Measurements from ENCODE around the gene PIGZ.

The PIGZ gene

DNA sequence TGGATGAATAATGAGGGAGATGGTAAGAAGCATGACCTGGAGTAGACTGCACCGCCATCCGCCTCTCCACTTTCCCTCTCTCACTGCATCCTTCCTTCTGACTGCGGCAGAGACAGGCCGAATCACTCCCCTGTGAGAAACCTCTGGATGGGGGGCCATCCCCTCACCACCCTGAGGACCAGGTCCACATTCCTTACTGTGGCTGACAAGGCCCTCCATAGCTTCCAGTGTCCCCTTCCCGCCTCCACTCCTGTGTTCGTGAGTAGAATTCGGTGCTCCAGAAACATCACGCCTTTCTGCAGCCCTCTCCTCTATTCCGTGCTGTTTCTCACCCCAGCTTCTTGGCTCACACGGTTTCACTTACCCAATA, 2.8 kb downstream of the PIGZ start:
- DNase-seq (ENCODE audit: low read depth, low spot score), result no peak
- TF ChIP-seq, protein P1, sequence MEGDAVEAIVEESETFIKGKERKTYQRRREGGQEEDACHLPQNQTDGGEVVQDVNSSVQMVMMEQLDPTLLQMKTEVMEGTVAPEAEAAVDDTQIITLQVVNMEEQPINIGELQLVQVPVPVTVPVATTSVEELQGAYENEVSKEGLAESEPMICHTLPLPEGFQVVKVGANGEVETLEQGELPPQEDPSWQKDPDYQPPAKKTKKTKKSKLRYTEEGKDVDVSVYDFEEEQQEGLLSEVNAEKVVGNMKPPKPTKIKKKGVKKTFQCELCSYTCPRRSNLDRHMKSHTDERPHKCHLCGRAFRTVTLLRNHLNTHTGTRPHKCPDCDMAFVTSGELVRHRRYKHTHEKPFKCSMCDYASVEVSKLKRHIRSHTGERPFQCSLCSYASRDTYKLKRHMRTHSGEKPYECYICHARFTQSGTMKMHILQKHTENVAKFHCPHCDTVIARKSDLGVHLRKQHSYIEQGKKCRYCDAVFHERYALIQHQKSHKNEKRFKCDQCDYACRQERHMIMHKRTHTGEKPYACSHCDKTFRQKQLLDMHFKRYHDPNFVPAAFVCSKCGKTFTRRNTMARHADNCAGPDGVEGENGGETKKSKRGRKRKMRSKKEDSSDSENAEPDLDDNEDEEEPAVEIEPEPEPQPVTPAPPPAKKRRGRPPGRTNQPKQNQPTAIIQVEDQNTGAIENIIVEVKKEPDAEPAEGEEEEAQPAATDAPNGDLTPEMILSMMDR (IDR thresholded peaks at IDR 0.05; ENCODE audit: low read depth, low read length), result no peak
- H3K4me3 ChIP-seq (ENCODE audit: low read depth, low read length), result no peak overlapping the region
- in situ Hi-C loops (cut with HindIII; ENCODE audit: low sequenced_read_pairs), result no loop called here

DNA sequence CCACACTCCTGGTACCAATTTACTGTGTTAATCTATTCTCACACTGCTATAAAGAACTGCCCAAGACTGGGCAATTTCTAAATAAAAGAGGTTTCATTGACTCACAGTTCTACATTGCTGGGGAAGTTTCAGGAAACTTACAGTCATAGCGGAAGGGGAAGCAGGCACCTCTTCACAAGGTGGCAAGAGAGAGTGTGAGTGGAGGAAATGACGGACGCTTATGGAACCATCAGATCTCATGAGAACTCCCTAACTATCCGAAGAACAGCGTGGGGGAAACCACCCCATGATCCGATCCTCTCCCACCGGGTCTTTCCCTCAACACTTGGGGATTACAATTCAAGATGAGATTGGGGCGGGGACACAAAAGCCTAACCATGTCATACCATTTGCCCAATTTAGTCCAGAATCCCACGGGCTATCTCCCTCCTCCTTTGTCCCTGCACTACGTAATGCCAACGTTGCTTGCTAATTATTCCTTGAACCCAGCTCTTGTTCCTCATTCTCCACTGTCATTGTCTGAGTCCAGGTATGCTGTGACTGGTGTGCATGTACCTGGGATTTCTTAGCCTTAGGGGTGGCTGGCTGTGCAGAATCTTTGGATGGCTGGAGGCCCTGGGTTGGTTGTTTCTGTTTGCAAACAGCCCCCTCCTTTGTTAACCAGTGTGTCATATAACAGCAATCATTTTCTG, 3.4 kb downstream of the PIGZ start:
- TF ChIP-seq, protein P1 (IDR thresholded peaks at IDR 0.05; ENCODE audit: low read depth, low read length), result no peak
- in situ Hi-C loops (cut with HindIII; ENCODE audit: low sequenced_read_pairs), result no loop called here
- no peak for DNase-seq (ENCODE audit: low read depth, low spot score)
- no peak overlapping the region for H3K4me3 ChIP-seq (ENCODE audit: low read depth, low read length)

DNA sequence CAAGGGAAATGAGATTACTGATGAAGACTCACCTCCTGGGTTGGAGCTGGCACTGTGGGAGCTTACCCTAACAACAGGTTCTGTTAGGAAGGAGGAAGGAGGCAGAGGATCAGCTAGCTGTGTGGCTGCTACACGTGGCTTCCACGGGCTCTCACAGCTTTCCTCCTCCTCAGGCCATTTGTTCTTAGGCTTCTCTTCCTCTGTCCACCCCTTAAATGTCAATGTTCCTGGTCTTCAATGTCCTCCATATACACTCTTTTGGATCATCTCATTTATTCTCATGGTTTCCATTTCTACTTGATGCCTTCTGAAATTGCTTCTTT, 5.0 kb downstream of the PIGZ start:
- no peak for DNase-seq (ENCODE audit: low read depth, low spot score)
- in situ Hi-C loops (cut with HindIII; ENCODE audit: low sequenced_read_pairs), result no loop called here
- TF ChIP-seq, protein P1 (IDR thresholded peaks at IDR 0.05; ENCODE audit: low read depth, low read length), result no peak
- H3K4me3 ChIP-seq (ENCODE audit: low read depth, low read length), result no peak overlapping the region

DNA sequence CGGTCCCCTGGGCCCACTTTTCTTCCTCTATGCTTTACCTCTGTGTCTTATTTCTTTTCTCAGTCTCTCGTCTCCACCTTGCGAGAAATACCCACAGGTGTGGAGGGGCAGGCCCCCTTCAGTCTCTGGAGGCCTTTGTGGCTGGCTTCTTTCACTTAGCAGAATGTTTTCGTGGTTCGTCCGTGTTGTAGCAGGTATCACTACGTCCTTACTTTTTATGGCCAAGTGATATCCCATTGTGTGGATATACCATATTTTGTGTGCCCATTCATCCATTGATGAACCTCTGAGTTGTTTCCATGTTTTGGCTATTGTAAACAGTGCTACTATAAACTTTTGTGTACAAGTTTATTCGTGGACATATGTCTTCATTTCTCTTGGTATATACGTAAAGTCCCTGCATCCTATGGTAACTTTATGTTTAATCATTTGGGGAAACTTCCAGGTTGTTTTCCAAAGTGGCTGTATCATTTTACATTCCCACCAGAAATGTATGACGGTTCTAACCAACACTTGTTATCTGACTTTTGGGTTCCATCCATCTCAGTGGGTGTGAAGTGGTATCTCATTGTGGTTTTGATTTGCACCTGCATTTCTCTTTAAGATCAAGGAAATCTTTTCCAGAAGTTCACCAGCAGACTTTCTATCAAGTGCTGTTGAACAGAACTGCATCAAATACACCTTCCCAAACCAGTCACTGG, 5.6 kb downstream of the PIGZ start:
- TF ChIP-seq, protein P1 (IDR thresholded peaks at IDR 0.05; ENCODE audit: low read depth, low read length), result no peak
- in situ Hi-C loops (cut with HindIII; ENCODE audit: low sequenced_read_pairs), result no loop called here
- no peak overlapping the region for H3K4me3 ChIP-seq (ENCODE audit: low read depth, low read length)
- DNase-seq (ENCODE audit: low read depth, low spot score), result no peak

DNA sequence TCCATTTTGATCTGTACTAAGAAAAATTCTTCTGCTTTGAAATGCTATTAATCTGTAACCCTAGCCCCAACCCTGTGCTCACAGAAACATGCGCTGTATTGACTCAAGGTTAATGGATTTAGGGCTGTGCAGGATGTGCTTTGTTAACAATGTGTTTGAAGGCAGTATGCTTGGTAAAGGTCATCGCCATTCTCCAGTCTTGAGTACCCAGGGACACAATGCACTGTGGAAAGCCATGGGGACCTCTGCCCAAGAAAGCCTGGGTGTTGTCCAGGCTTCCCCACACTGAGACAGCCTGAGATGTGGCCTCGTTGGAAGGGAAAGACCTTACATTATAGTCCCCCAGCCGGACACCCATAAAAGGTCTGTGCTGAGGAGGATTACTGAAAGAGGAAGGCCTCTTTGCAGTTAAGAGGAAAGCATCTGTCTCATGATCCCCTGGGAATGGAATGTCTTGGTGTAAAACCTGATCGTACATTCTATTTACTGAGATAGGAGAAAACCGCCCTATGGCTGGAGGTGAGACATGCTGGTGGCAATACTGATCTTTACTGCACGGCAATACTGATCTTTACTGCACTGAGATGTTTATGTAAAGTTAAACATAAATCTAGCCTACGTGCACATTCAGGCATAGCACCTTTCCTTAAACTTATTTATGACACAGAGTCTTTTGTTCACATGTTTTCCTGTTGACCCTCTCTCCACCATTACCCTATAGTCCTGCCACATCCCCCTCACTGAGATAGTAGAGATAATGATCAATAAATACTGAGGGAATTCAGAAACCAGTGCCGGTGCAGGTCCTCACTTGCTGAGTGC, 6.3 kb downstream of the PIGZ start:
- TF ChIP-seq, protein P1 (IDR thresholded peaks at IDR 0.05; ENCODE audit: low read depth, low read length), result no peak
- no peak for DNase-seq (ENCODE audit: low read depth, low spot score)
- no peak overlapping the region for H3K4me3 ChIP-seq (ENCODE audit: low read depth, low read length)
- in situ Hi-C loops (cut with HindIII; ENCODE audit: low sequenced_read_pairs), result no loop called here

DNA sequence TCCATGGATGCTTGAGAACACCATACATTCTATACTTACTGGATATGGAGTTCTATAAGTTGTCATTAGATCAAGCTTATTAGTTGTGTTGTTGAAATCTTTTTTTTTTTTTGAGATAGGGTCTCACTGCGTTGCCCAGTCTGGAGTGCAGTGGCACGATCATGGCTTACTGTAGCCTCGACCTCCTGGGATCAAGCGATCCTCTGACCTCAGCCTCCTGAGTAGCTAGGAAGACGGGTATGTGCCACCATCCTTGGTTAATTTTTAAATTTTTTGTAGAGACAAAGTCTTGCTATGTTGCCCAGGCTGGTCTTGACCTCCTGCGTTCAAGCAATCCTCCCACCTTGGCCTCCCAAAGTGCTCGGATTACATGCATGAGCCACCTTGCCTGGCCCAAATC, 13.8 kb downstream of the PIGZ start:
- in situ Hi-C loops (cut with HindIII; ENCODE audit: low sequenced_read_pairs), result no loop called here
- DNase-seq (ENCODE audit: low read depth, low spot score), result no peak
- H3K4me3 ChIP-seq (ENCODE audit: low read depth, low read length), result no peak overlapping the region
- TF ChIP-seq, protein P1 (IDR thresholded peaks at IDR 0.05; ENCODE audit: low read depth, low read length), result no peak
